ENCODE results near the gene GREB1L. TPM values are rescaled to one million over a fixed set of nuclear protein-coding genes. Genes with fewer than 3 reads are reported as not detected.
A peak's percentile ranks its signal among the peaks of the same experiment; 100 is the strongest.

GREB1L gene
- total RNA-seq, 3 donors from 2014 or later: 0.26 to 1.0 (median 0.29) TPM

DNA sequence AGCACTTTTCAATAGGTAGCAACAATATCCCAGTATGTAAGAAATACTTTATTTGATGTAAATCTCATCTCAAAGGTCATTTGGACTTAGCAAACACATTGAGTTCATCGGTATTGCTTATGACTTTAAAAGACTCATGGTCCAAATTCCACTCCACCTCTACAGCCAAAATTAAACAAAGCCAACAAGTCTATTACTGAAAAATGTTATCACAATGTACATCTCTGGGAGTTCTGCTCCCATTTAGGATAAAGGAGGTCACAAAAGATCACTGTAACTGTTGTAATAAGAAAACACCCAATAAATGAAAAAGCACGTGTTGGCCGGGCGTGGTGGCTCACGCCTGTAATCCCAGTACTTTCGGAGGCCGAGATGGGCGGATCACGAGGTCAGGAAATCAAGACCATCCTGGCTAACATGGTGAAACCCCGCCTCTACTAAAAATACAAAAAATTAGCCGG is 308.5 kb downstream of the GREB1L start:
- TF ChIP-seq, protein P1, sequence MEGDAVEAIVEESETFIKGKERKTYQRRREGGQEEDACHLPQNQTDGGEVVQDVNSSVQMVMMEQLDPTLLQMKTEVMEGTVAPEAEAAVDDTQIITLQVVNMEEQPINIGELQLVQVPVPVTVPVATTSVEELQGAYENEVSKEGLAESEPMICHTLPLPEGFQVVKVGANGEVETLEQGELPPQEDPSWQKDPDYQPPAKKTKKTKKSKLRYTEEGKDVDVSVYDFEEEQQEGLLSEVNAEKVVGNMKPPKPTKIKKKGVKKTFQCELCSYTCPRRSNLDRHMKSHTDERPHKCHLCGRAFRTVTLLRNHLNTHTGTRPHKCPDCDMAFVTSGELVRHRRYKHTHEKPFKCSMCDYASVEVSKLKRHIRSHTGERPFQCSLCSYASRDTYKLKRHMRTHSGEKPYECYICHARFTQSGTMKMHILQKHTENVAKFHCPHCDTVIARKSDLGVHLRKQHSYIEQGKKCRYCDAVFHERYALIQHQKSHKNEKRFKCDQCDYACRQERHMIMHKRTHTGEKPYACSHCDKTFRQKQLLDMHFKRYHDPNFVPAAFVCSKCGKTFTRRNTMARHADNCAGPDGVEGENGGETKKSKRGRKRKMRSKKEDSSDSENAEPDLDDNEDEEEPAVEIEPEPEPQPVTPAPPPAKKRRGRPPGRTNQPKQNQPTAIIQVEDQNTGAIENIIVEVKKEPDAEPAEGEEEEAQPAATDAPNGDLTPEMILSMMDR (IDR thresholded peaks at IDR 0.05): no peak
- DNase-seq: no peak
- Histone ChIP-seq H3K4me3 (no peak overlapping the region), H3K4me1 (ENCODE audit: low read depth) (no peaks in the 10 kb centered on the region), H3K36me3 (ENCODE audit: low read depth) (no peaks in the 10 kb centered on the region), H3K9me3 (no peaks in the 10 kb centered on the region)
- intact Hi-C loops (cut with DNase I, micrococcal nuclease): no loop called here
- ATAC-seq: peak; percentile 31

DNA sequence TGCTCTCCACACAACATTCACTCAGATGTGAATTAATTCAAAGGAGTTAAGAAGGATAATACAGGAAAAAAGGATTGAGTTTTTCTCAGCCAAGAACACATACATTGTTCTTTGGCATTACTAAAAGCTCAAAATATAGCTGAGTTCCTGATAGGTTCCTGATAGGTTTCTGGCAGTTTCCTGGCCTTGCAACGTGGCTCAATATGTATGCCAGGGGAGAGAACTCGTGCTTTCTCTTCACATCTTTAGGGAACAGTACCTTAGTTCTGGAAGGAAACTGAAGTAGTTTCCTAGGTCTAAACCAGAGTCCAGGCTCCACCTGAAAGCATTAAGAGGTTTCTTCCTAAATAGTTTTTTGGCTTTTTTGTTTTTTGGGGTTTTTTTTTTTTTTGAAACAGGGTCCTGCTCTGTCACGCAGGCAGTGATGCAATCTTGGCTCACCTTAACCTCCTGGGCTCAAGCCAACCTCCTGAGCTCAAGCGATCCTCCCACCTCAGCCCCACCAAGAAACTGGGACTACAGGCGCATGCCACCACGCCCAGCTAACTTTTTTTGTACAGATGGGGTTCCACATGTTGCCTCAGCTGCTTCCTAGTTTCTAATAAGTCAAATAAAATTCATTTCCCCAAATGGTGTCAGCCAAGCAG is 315.7 kb downstream of the GREB1L start:
- Histone ChIP-seq H3K9me3 (no peaks in the 10 kb centered on the region), H3K36me3 (ENCODE audit: low read depth) (peaks cover 9% of the 10 kb centered on the region), H3K4me3 (no peak overlapping the region), H3K4me1 (ENCODE audit: low read depth) (no peaks in the 10 kb centered on the region)
- no peak for DNase-seq
- intact Hi-C loops (cut with DNase I, micrococcal nuclease): no loop called here
- no peak for ATAC-seq
- TF ChIP-seq, protein P1 (IDR thresholded peaks at IDR 0.05): no peak

DNA sequence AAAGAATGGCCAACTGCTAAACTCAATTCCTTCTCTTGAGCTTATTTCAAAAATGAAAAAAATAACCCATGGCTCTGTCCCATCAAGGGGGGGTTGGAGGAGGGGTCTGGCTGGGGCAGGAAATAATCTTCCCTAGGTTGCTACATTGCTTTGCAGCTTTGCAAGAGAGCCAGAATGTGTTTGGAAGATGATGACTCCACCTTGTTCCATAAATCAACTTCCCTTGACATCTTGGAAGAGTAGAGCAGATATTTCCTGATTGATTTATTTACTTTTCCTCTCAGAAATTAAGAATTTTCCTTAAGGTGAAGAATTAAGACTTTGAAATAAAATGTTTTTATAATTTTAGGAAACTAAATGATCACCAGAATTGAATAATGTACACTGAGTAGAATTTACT is 317.2 kb downstream of the GREB1L start:
- Histone ChIP-seq H3K4me3 (no peak overlapping the region), H3K36me3 (ENCODE audit: low read depth) (peaks cover 9% of the 10 kb centered on the region), H3K9me3 (no peaks in the 10 kb centered on the region), H3K4me1 (ENCODE audit: low read depth) (no peaks in the 10 kb centered on the region)
- TF ChIP-seq, protein P1 (IDR thresholded peaks at IDR 0.05): no peak
- DNase-seq: no peak
- no peak for ATAC-seq
- intact Hi-C loops (cut with DNase I, micrococcal nuclease): no loop called here

- Histone ChIP-seq H3K4me1 (ENCODE audit: low read depth) (no peaks in the 10 kb centered on the region), H3K36me3 (ENCODE audit: low read depth) (no peaks in the 10 kb centered on the region), H3K9me3 (no peaks in the 10 kb centered on the region), H3K4me3 (no peak overlapping the region)
- TF ChIP-seq, protein P1 (IDR thresholded peaks at IDR 0.05): no peak
- DNase-seq: no peak
- intact Hi-C loops (cut with DNase I, micrococcal nuclease): no loop called here
- ATAC-seq: no peak
Observed at GRCh38 chr18:21571772-21572171, 329.7 kb downstream of the GREB1L start.

Other genes starting within 250 kb of the GREB1L start
- gene ROCK1, start 130.4 kb upstream of the GREB1L start, total RNA-seq: 10 to 100 TPM; 33.0 to 57.3 (median 34.1) TPM

All from mucosa of descending colon (tissue), 3 donors.